Cardiac muscle cell (in vitro differentiated cells and primary cell): ENCODE results near the gene SLC5A11. TPM values are rescaled to one million over a fixed set of nuclear protein-coding genes. Genes with fewer than 3 reads are reported as not detected.
"Not testable (repeated sequence)": the region's sequence is repeated elsewhere in the genome, so short reads cannot be mapped to it uniquely, and the experiment has no call there.

Source experiments
- DNase-seq, 2 donors: peaks; one replicate each; pipeline versions ENCODE4 v3.0.0 to v3.0.0-alpha.2; 2010 to 2017; ENCODE audit warnings: low read depth in 1 of 2, low spot score in 1 of 2
- H3K27ac ChIP-seq: fragments of 200-600 bp; sonication (generic); 2 replicates; pipeline ENCODE4 v1.5.1; 2016
- H3K27me3 ChIP-seq: fragments of 200-600 bp; sonication (generic); 2 replicates; pipeline ENCODE4 v1.6.0; 2016; ENCODE audit warnings: control low read depth
- H3K36me3 ChIP-seq: fragments of 200-600 bp; sonication (generic); 2 replicates; pipeline ENCODE4 v1.5.1; 2016; ENCODE audit warnings: control low read depth
- H3K4me1 ChIP-seq: fragments of 200-600 bp; sonication (generic); 2 replicates; pipeline ENCODE4 v1.8.1; 2017; ENCODE audit warnings: low read depth, mild to moderate bottlenecking, mixed run types
- H3K4me3 ChIP-seq: fragments of 200-600 bp; sonication (generic); 2 replicates; pipeline ENCODE4 v1.5.1; 2016; ENCODE audit warnings: mild to moderate bottlenecking
- H3K9me3 ChIP-seq: fragments of 200-600 bp; sonication (generic); 2 replicates; pipeline ENCODE4 v1.5.1; 2017; ENCODE audit warnings: low read depth, mild to moderate bottlenecking, control low read depth
- CTCF ChIP-seq: IDR thresholded peaks from 2 replicates; pipeline ENCODE4 v1.5.1; 2012; ENCODE audit warnings: low read depth, mild to moderate bottlenecking, low read length
- polyA plus RNA-seq: library from polyadenylated mRNA; unstranded; fragments of >200 nt; fragmentation: Nextera tagmentation; extraction: Ambion mirVana; gene quantifications from 2 replicates; pipeline ENCODE4 v1.2.1, GENCODE V29; 2016
- total RNA-seq: library from RNA; depleted of rRNA; stranded (reverse); fragments of >200 nt; gene quantifications from 2 replicates; pipeline ENCODE4 v1.2.3, GENCODE V29; 2016

SLC5A11 gene
- total and polyA plus RNA-seq, 2 experiments from 2014 or later, result not detected

GRCh38 chr16:24855678-24856077, 9.9 kb downstream of the SLC5A11 start:
- no peak for TF ChIP-seq CTCF
- DNase-seq, result no peak
- H3K27me3 ChIP-seq, result no peaks in the 10 kb centered on the region
- H3K27ac ChIP-seq, result no peak overlapping the region
- no peaks in the 10 kb centered on the region for H3K9me3 ChIP-seq
- H3K36me3 ChIP-seq, result no peaks in the 10 kb centered on the region
- H3K4me1 ChIP-seq, result no peaks in the 10 kb centered on the region
- H3K4me3 ChIP-seq, result no peak overlapping the region

GRCh38 chr16:24856871-24857270, 11.1 kb downstream of the SLC5A11 start:
- not testable (repeated sequence) for H3K4me3 ChIP-seq, H3K36me3 ChIP-seq, H3K4me1 ChIP-seq, H3K9me3 ChIP-seq, DNase-seq, H3K27me3 ChIP-seq, H3K27ac ChIP-seq

GRCh38 chr16:24858219-24859041, 12.7 kb downstream of the SLC5A11 start:
- peak; percentile 75 to 88 for DNase-seq
- no peaks in the 10 kb centered on the region for H3K9me3 ChIP-seq
- H3K4me1 ChIP-seq, result no peaks in the 10 kb centered on the region
- no peaks in the 10 kb centered on the region for H3K36me3 ChIP-seq
- no peaks in the 10 kb centered on the region for H3K27me3 ChIP-seq
- no peak overlapping the region for H3K4me3 ChIP-seq
- no peak for TF ChIP-seq CTCF
- H3K27ac ChIP-seq, result no peak overlapping the region

GRCh38 chr16:24861461-24861860, 15.7 kb downstream of the SLC5A11 start:
- no peaks in the 10 kb centered on the region for H3K9me3 ChIP-seq
- no peaks in the 10 kb centered on the region for H3K36me3 ChIP-seq
- no peaks in the 10 kb centered on the region for H3K4me1 ChIP-seq
- no peaks in the 10 kb centered on the region for H3K27me3 ChIP-seq
- H3K27ac ChIP-seq, result no peak overlapping the region
- H3K4me3 ChIP-seq, result no peak overlapping the region
- no peak for TF ChIP-seq CTCF
- DNase-seq, result no peak

GRCh38 chr16:24863582-24864437, 18.0 kb downstream of the SLC5A11 start:
- no peaks in the 10 kb centered on the region for H3K9me3 ChIP-seq
- H3K4me1 ChIP-seq, result no peaks in the 10 kb centered on the region
- no peak for DNase-seq
- no peak overlapping the region for H3K4me3 ChIP-seq
- no peak overlapping the region for H3K27ac ChIP-seq
- no peaks in the 10 kb centered on the region for H3K36me3 ChIP-seq
- H3K27me3 ChIP-seq, result no peaks in the 10 kb centered on the region
- no peak for TF ChIP-seq CTCF

GRCh38 chr16:24869033-24869432, 23.3 kb downstream of the SLC5A11 start:
- Histone ChIP-seq H3K9me3 (no peaks in the 10 kb centered on the region), H3K4me3 (no peak overlapping the region), H3K4me1 (no peaks in the 10 kb centered on the region), H3K27ac (no peak overlapping the region), H3K27me3 (no peaks in the 10 kb centered on the region), H3K36me3 (no peaks in the 10 kb centered on the region)
- TF ChIP-seq CTCF, result no peak
- DNase-seq, result no peak
